Fibroblast of the aortic adventitia (primary cell): Measurements from ENCODE around the gene CAPN10. TPM values are rescaled to one million over a fixed set of nuclear protein-coding genes. Genes with fewer than 3 reads are reported as not detected.

Source experiments
- DNase-seq: peaks from one replicate; pipeline ENCODE4 v3.0.0-alpha.2; 2010; ENCODE audit warnings: low read depth
- H3K4me3 ChIP-seq: 2 replicates; pipeline ENCODE4 v1.5.1; 2011; ENCODE audit warnings: low read depth, mild to moderate bottlenecking, control low read depth, low read length, moderate library complexity
- total RNA-seq: library from RNA; depleted of rRNA; stranded (reverse); fragments of >200 nt; gene quantifications from 2 replicates; pipeline ENCODE4 v1.2.3, GENCODE V29; 2012; ENCODE audit warnings: low replicate concordance
- TF ChIP-seq, protein P1 (sequence below): IDR thresholded peaks from 2 replicates; pipeline ENCODE4 v1.5.1; 2011; ENCODE audit warnings: mild to moderate bottlenecking, low read length, control low read depth, inconsistent platforms; ENCODE audit not compliant: insufficient read depth

Gene CAPN10
- total RNA-seq, 1 donor = 14.3 TPM

DNA sequence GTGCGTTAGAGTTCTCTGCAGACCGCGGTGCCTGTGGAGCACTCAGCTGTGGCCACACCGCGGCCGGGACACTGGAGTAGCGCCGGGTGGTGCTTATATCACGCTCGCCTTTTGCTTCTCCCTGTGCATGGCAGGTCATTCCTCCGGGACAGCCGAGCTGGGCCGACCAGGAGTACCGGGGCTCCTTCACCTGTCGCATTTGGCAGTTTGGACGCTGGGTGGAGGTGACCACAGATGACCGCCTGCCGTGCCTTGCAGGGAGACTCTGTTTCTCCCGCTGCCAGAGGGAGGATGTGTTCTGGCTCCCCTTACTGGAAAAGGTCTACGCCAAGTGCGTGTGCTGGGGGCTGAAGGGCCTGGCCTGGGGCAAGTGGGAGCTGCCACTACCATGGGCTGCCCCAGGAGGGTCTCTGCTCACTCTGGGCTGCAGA, 4.2 kb downstream of the CAPN10 start:
- no peak overlapping the region for H3K4me3 ChIP-seq
- no peak for DNase-seq
- TF ChIP-seq, protein P1, sequence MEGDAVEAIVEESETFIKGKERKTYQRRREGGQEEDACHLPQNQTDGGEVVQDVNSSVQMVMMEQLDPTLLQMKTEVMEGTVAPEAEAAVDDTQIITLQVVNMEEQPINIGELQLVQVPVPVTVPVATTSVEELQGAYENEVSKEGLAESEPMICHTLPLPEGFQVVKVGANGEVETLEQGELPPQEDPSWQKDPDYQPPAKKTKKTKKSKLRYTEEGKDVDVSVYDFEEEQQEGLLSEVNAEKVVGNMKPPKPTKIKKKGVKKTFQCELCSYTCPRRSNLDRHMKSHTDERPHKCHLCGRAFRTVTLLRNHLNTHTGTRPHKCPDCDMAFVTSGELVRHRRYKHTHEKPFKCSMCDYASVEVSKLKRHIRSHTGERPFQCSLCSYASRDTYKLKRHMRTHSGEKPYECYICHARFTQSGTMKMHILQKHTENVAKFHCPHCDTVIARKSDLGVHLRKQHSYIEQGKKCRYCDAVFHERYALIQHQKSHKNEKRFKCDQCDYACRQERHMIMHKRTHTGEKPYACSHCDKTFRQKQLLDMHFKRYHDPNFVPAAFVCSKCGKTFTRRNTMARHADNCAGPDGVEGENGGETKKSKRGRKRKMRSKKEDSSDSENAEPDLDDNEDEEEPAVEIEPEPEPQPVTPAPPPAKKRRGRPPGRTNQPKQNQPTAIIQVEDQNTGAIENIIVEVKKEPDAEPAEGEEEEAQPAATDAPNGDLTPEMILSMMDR = no peak

- no peak overlapping the region for H3K4me3 ChIP-seq
- no peak for DNase-seq
- TF ChIP-seq, protein P1 = no peak
Observed at GRCh38 chr2:240591226-240591625, 4.7 kb downstream of the CAPN10 start.

GRCh38 chr2:240591784-240592183, 5.2 kb downstream of the CAPN10 start:
- no peak for DNase-seq
- TF ChIP-seq, protein P1 = no peak
- no peak overlapping the region for H3K4me3 ChIP-seq

DNA sequence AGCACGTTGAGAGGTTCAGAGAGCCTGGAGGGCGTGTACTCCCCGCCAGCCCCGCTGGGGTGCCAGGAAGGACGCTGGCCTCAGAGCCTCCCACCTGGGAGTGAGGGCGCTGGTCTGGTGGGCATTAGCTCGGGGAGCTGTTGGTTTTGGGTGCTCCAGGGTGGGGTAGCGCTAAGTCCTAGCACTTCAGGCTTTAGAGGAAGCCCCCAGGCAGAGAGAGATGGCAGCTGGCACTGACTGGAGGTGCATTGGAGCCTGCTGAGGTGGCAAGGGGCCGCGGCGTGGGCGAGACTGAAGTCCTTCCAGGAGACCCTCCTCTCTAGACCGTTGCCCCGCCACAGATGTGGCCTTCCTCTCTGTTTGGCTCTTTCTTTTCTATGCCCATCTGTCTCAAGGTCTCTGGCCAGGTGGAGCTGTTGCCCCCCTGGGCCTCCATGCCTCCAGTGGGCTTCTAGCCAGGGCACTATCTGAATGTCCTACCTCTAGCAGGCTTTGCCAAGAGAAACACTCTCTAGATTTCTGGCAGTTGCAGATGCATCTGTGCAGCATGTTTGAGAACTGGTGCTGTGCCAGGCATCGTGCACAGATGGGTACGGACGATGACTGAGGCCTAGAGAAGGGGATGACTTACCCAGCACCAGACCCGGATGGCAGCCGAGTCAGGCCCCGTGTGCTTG, 6.6 kb downstream of the CAPN10 start:
- H3K4me3 ChIP-seq = no peak overlapping the region
- TF ChIP-seq, protein P1 = no peak
- DNase-seq = no peak

DNA sequence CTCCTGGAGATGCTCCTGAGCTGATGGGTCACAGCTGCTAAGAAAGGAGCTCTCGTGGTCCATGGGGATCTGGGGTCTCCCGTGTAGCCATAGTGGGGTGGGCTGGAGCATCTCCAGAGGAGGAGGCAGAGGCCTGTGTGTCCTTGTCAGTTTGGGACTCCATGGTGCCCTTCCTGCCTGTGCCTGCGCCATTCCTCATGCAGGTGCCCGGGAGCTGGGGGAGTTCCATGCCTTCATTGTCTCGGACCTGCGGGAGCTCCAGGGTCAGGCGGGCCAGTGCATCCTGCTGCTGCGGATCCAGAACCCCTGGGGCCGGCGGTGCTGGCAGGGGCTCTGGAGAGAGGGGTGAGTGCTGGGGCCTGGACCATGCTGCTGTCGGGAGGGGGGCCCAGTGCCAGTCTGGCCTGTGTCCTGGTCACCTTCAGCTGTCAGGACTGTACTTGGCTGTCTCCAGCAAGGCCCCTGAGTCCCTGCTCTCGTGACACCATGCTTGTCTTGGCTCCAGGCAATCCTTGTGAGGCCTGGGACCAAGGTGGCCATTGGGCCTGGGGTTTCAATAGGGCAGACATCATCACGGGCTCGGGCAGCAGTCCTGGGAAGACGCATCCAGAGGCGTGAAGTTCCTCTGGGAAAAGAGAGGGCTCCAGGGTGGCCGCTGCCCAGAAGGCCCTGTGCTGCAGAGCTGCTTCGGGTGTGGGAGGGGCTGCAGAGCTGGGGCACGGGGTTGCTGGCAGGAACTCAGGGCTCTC, 7.3 kb downstream of the CAPN10 start:
- TF ChIP-seq, protein P1 = no peak
- DNase-seq = no peak

GRCh38 chr2:240594511-240595380, 8.2 kb downstream of the CAPN10 start:
- H3K4me3 ChIP-seq = no peak overlapping the region
- TF ChIP-seq, protein P1 = no peak
- DNase-seq = no peak

More for the DNA sequence above, 7.3 kb downstream of the CAPN10 start:
- H3K4me3 ChIP-seq = no peak overlapping the region
